Measurements from ENCODE around the gene MYH11.
"Not testable (repeated sequence)": the region's sequence is repeated elsewhere in the genome, so short reads cannot be mapped to it uniquely, and the experiment has no call there.

MYH11 gene

DNA sequence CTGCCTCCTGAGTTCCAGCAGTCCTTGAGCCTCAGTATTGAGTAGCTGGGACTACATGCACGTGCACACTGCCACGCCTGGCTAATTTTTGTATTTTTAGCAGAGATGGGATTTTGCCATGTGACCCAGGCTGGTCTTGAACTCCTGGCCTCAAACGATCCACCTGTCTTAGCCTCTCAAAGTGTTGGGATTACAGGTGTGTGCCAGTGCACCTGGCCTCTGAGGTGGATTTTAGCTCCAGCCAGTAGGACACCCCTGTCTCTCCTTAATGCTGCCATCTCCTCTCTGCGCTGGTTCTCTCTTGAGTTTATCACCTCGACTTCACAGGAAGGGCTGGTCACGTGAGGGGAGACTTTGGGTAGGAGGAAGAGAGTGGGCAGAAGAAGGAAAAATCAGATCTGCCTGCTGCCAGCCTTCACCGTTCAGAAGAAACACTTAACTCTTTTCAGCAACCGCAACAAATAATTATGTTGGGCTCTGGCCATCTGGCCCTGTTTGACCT lies 151.7 kb downstream of the MYH11 start:
- DNase-seq = no peak

DNA sequence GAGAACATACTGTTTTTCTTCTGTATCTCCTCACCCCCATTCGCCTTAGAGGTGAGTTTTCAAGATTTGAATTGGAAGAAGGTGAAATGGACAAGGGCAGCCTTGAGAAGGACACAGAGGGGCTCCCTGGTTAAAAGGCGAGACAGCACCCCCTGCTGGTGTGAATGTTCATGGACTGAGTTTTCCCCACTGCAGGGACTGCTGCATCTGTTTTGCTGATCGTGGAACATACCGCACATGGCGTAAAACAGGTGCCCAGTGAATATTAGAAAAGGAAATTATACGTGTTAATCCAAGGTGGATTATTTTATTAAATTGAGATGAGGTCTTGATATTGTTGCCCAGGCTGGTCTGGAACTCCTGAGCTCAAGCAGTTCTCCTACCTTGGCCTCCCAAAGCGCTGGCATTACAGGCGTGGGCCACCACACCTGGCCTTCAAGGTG lies 152.3 kb downstream of the MYH11 start:
- peak; percentile 78 for DNase-seq

GRCh38 chr16:15703029-15703736 lies 153.6 kb downstream of the MYH11 start:
- DNase-seq = no peak

DNA sequence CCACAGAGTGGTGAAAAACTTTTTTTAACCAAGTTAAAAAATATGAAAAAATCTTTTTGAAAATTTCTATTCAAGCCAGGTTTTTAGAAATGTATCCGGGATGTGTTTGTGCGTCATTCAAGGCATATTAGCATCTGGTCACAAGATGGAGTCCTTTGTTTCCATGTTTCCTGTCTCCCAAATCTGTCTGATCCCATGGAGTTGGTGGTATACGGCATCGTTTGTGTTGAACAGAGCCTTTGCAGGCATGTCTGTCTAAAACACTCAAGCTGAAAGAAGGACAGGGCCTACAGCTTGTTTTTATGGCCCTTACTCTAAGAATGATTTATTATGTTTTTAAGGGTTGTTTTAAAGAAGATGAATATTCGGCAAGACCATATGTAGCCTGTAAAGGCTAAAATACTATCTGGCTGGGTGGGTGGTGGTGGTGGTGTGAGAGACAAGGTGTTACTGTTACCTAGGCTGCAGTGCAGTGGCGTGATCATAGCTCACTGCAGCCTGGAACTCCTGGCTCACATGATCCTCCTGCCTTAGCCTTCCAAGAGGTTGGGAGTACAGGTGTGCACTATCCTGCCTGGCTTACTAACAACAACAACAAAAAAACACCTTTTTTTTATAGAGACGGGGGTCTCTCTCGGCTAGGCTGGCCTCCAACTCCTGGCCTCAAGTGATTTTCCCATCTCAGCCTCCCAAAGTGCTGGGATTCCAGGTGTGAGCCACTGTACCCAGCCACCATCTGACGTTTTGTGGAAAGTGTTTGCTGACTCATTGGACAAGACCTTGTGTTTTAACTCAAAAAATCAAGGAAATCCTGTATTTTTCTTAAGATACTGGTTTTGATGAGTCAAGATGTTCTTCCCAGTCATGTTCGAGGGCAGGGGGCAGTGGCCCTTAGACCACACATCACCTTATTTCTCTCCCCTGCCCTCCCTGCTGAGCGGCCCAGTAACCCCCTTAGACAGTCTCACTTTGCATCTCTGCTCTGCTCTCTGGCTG lies 154.6 kb downstream of the MYH11 start:
- DNase-seq = no peak

- no peak for DNase-seq
These were observed 155.5 kb downstream of the MYH11 start for GRCh38 chr16:15701367-15701766.

DNA sequence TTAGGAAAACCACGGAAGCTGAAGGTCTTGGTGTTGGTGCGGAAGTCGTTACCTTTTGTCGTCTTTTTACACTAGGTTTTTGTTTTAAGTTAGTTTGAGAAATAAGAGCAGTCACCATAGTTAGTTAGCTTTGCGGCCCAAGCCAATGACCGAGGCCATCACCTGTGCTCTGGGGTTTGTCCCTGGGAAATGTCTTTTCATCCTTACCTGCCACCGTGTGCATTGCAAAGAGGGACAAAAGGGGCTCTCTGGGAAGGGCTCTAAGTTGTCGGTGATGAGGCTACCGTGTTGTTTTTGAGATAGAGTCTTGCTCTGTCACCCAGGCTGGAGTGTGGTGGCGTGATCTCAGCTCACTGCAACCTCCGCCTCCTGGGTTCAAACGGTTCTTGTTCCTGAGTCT lies 157.0 kb downstream of the MYH11 start:
- no peak for DNase-seq

DNA sequence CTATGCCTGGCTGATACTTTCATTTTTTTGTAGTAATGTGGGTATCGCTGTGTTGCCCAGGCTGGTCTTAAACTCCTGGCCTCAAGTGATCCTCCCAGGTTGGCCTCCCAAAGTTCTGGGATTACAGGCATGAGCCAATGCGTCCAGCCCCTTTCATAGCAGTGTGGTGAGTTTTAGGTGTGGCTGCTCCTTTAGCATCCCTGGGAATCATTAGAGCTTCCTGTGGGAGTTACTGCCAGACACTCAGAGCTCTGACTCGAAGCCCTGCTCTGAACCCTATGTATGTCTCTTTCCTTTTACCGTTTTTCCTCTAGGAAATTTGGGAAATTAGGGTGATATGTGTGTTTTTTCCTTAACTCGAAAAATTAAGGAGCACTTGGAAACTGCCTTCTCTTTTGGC lies 162.3 kb downstream of the MYH11 start:
- no peak for DNase-seq

DNA sequence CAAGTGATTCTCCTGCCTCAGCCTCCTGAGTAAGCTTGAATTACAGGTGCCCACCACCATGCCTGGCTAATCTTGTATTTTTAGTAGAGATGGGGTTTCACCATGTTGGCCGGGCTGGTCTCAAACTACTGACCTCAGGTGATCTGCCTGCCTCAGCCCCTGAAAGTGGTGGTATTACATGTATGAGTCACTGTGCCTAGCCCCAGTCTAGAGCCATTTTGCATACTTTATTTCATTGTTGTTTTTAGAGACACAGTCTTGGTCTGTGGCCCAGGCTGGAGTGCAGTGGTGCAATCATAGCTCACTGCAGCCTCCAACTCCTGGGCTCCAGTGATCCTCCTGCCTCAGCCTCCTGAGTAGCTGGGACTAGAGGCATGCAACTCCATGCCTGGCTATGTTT lies 164.3 kb downstream of the MYH11 start:
- not testable (repeated sequence) for DNase-seq

DNA sequence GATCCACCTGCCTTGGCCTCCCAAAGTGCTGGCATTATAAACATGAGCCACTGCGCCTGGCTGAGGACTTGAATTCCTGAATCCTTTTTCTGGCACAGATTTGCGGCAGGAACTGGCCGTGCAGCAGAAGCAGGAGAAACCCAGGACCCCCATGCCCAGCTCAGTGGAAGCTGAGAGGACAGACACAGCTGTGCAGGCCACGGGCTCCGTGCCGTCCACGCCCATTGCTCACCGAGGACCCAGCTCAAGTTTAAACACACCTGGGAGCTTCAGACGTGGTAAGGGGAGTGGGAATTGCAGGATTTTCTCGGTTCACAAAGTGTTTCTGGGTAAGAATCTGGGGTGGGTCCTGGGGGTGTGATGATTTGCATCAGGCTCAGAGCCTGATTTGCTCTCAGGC lies 165.8 kb downstream of the MYH11 start:
- DNase-seq = no peak

DNA sequence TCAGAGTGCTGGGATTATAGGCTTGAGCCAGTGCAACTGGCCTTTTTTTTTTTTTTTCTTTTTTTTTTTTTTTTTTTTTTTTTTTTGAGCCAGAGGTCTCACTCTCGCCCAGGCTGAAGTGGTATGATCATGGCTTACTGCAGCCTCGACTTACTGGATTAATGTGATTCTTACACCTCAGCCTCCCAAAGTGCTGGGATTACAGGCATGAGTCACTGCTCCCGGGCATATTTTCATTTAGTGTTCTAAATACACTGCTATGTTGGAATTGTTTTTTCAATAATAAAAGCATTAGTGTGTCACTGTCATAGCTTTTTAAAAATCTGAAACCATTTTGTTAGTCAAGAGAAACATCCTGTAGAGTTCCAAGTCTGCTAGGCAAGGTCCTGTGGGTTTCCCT lies 166.5 kb downstream of the MYH11 start:
- DNase-seq = no peak

DNA sequence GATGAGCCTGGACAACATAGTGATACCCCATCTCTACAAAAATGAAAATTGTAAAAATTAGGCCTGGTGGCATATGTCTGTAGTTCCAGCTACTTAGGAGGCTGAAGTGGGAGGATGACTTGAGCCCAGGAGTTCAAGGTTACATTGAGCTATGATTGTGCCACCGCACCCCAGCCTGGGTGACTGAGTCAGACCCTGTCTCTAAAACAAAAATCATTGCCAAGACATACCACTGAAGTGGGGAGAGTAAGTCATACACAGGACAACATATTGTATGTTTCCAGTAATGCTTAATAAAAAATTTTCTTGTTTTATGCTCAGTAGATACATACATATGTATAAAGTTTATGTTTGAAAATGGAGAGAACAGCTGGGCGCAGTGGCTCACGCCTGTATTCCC lies 167.5 kb downstream of the MYH11 start:
- DNase-seq = no peak

DNA sequence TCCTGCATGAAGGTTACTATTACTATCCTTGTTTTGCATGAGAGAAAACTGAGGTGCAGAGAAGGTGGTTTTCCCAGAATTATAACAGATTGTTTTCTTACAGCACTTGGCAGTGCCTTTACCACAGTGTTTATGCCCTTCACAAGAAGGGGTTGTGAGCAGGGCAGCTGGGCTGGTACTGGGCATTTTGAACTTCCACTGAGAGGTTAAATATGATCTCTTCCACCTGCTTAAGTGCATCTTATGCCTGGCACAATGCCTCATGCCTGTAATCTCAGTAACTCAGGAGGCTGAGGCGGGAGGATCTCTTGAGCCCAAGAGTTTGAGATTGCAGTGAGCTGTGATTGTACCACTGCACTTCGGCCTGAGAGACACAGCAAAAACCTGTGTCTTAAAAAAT lies 170.5 kb downstream of the MYH11 start:
- no peak for DNase-seq

DNA sequence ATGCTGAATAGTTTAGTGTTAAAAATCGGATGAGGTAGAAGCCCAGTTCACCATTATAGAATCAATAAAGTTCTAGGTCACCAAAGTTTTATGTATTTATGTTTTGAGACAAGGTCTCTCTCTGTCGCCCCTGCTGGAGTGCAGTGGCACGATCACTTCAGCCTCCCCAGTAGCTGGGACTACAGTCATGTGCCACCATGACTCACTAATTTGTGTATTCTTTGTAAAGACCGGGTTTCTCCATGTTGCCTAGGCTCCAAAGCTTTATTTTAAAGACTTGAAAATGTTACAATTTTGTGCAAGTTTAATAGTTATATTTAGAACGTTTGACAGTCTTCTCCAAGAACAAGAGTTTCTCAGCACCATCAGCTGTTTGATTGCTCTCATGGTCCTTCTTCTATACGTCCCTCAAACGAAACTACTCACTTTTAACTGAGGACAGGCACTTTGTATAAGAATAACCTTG lies 174.7 kb downstream of the MYH11 start:
- DNase-seq = peak; percentile 81

GRCh38 chr16:15677447-15677846 lies 179.4 kb downstream of the MYH11 start:
- no peak for DNase-seq

DNA sequence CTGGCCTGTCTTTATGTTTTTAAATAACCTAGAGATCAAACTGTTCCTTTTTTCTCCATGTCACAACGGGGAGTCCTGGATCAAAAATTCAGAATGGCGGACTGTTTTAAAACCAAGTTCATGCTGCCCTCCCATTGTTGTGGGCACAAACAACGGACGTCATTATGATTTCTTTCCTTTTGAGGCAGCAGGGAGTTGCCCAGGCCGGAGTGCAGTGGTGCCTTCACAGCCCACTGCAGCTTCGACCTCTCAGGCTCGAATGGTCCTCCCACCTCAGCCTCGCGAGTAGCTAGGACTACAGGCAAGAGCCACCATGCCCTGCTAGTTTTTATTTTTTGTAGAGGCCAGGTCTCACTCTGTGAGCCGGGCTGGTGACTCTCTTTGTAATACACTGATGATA lies 180.3 kb downstream of the MYH11 start:
- DNase-seq = no peak

DNA sequence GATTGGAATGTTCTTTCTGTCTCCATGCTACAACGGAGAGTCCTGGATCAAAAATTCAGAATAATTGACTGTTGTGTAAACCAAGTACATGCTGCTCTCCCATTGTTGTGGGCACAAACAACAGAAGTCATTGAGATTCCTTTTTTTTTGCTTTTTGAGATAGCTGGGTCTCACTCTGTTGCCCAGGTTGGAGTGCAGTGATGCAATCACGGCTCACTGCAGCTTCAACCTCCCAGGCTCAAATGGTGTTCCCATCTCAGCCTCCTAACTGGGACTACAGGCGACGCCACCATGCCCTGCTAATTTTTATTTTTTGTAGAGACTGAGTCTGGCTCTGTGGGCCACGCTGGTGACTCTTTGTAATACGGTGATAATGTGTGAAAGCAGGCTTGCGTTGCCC lies 182.3 kb downstream of the MYH11 start:
- no peak for DNase-seq

- DNase-seq = peak; percentile 94
These were observed 184.2 kb downstream of the MYH11 start for GRCh38 chr16:15672514-15673167.

DNA sequence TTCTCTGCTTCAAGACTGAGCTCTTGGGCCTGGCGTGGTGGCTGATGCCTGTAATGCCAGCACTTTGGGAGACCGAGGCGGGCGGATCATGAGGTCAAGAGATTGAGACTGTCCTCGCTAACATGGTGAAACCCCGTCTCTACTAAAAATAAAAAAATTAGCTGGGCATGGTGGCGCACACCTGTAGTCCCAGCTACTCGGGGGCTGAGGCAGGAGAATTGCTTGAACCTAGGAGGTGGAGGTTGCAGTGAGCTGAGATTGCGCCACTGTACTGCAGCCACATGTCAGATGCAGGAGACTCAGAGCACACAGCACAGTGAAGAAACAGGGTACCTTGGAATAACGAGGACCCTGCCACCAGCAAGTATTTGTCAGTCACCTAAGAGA lies 184.7 kb downstream of the MYH11 start:
- peak; percentile 7 for DNase-seq

- DNase-seq = no peak
These were observed 185.2 kb downstream of the MYH11 start for GRCh38 chr16:15671530-15672117.

- no peak for DNase-seq
These were observed 189.6 kb downstream of the MYH11 start for GRCh38 chr16:15667091-15667742.

DNA sequence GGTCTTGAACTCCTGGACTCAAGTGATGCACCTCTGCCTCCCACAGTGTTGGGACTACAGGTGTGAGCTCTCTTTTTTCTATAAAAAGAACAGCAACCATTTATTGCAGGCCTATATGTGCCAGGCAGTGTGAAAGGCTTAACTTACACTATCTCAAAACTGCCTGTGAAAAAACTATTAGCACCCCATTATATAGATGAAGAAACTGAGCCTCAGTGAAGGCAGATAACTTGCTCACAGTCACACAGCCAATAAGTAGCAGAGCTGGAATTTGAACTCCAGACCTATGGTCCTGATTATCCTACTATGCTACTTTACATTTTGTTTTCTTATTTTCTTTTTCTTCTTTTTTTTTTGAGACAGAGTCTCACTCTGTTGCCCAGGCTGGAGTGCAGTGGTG lies 191.7 kb downstream of the MYH11 start:
- DNase-seq = no peak

GRCh38 chr16:15660203-15660601 lies 196.6 kb downstream of the MYH11 start:
- DNase-seq = no peak

Measured in suppressor macrophage treated with lipopolysaccharide for 4 hours (primary cell).